Lower lobe of right lung (tissue), 2 donors: ENCODE results near the gene CPLX1. TPM values are rescaled to one million over a fixed set of nuclear protein-coding genes. Genes with fewer than 3 reads are reported as not detected.

Experiments
- ATAC-seq, 2 donors: fragments of 200-7000 bp; cut with Tn5 transposase; one replicate each; pipeline ENCODE4 v1.9.1; 2020 to 2022; ENCODE audit warnings: mild to moderate bottlenecking in 2 of 2, moderate library complexity in 2 of 2
- DNase-seq: peaks from one replicate; pipeline ENCODE4 v3.0.0-alpha.2; 2020
- H3K27ac ChIP-seq: fragments of 200-600 bp; one replicate; pipeline ENCODE4 v1.8.0; 2022
- H3K27me3 ChIP-seq: fragments of 200-600 bp; one replicate; pipeline ENCODE4 v1.8.0; 2022; ENCODE audit warnings: low read depth
- H3K36me3 ChIP-seq: fragments of 200-600 bp; one replicate; pipeline ENCODE4 v1.8.0; 2022; ENCODE audit warnings: mild to moderate bottlenecking
- H3K4me1 ChIP-seq: fragments of 200-600 bp; one replicate; pipeline ENCODE4 v1.8.0; 2022
- H3K4me3 ChIP-seq: fragments of 200-600 bp; one replicate; pipeline ENCODE4 v1.8.0; 2022; ENCODE audit warnings: mild to moderate bottlenecking
- H3K9me3 ChIP-seq: fragments of 200-600 bp; one replicate; pipeline ENCODE4 v1.8.0; 2022
- CTCF ChIP-seq: fragments of 200-600 bp; IDR thresholded peaks from one replicate; pipeline ENCODE4 v1.8.0; 2022; ENCODE audit warnings: antibody characterized with exemption, mild to moderate bottlenecking
- intact Hi-C: fragments of 100-400 bp; cut with DNase I; formaldehyde crosslinking; loops from one replicate; pipeline ENCODE4 v1.11.0; 2022
- total RNA-seq: library from RNA; stranded (reverse); fragmentation: NEBNext Ultra II Directional; extraction: Animal tissue kit (Norgen Biotek cat#: 25700); gene quantifications from one replicate; pipeline ENCODE4 v1.2.1, GENCODE V29; 2021
- donor health status: DM: no; HTN: yes; CAD: no; lungs with severe emphysema.

CPLX1 gene
- total RNA-seq, 1 donor from 2014 or later, result 3.9 TPM

GRCh38 chr4:870951-871350 is 45.0 kb upstream of the CPLX1 start:
- H3K9me3 ChIP-seq, result no peaks in the 10 kb centered on the region
- no peak for ATAC-seq
- peaks cover 93% of the 10 kb centered on the region for H3K36me3 ChIP-seq
- DNase-seq, result no peak
- no peak for TF ChIP-seq CTCF
- H3K27ac ChIP-seq, result no peak overlapping the region
- H3K4me3 ChIP-seq, result no peak overlapping the region
- no peaks in the 10 kb centered on the region for H3K27me3 ChIP-seq
- intact Hi-C loops, result no loop called here
- no peaks in the 10 kb centered on the region for H3K4me1 ChIP-seq

GRCh38 chr4:869776-870175 is 43.8 kb upstream of the CPLX1 start:
- peaks cover 93% of the 10 kb centered on the region for H3K36me3 ChIP-seq

DNA sequence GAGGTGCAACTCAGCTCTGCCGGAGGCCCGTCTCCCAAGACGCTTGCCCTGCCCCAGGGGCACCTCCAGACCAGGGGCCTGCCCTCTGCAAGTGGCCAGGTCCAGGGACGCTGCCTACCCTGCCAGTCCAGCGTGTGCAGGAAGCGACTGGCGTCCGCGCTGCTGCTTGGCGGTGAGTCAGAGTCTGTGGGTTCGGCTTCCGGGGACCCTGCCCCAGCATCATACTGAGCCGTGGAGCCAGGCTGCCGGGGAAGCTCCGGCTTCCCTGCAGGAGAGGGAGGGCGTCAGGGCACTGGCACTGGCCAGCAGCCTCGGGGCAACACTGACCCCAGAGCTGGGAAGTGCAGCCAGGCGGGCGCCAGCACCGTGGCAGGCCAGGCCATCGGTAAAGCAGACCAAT is 42.5 kb upstream of the CPLX1 start:
- Histone ChIP-seq H3K27ac (no peak overlapping the region), H3K4me3 (no peak overlapping the region), H3K27me3 (no peaks in the 10 kb centered on the region), H3K9me3 (no peaks in the 10 kb centered on the region), H3K36me3 (peaks cover 93% of the 10 kb centered on the region), H3K4me1 (no peaks in the 10 kb centered on the region)
- no peak for TF ChIP-seq CTCF
- intact Hi-C loops, result no loop called here
- DNase-seq (no peak), ATAC-seq (no peak)

More at GRCh38 chr4:869776-870175, 43.8 kb upstream of the CPLX1 start:
- H3K9me3 ChIP-seq, result no peaks in the 10 kb centered on the region
- ATAC-seq, result no peak
- no peaks in the 10 kb centered on the region for H3K27me3 ChIP-seq
- TF ChIP-seq CTCF, result no peak
- intact Hi-C loops, result no loop called here
- H3K4me1 ChIP-seq, result no peaks in the 10 kb centered on the region
- no peak for DNase-seq
- no peak overlapping the region for H3K27ac ChIP-seq
- no peak overlapping the region for H3K4me3 ChIP-seq

- ATAC-seq, result no peak
- peaks cover 93% of the 10 kb centered on the region for H3K36me3 ChIP-seq
Measured at GRCh38 chr4:867526-868250, 41.8 kb upstream of the CPLX1 start.

GRCh38 chr4:866761-867390 is 40.9 kb upstream of the CPLX1 start:
- no peak for DNase-seq
- no peak for TF ChIP-seq CTCF
- Histone ChIP-seq H3K9me3 (no peaks in the 10 kb centered on the region), H3K27me3 (no peaks in the 10 kb centered on the region), H3K36me3 (peaks cover 93% of the 10 kb centered on the region), H3K27ac (no peak overlapping the region), H3K4me3 (no peak overlapping the region), H3K4me1 (no peaks in the 10 kb centered on the region)
- intact Hi-C loops, result no loop called here
- no peak for ATAC-seq

More at GRCh38 chr4:867526-868250, 41.8 kb upstream of the CPLX1 start:
- intact Hi-C loops, result no loop called here
- no peaks in the 10 kb centered on the region for H3K27me3 ChIP-seq
- H3K27ac ChIP-seq, result no peak overlapping the region
- no peak for DNase-seq
- no peak for TF ChIP-seq CTCF
- H3K9me3 ChIP-seq, result no peaks in the 10 kb centered on the region
- H3K4me3 ChIP-seq, result no peak overlapping the region
- no peaks in the 10 kb centered on the region for H3K4me1 ChIP-seq
